Mesodermal cell (in vitro differentiated cells): ENCODE results near the gene MASTL.
A peak's percentile ranks its signal among the peaks of the same experiment; 100 is the strongest.
"Not testable (repeated sequence)": the region's sequence is repeated elsewhere in the genome, so short reads cannot be mapped to it uniquely, and the experiment has no call there.

Source experiments
- H3K27ac ChIP-seq: 2 replicates; pipeline ENCODE4 v1.7.0; 2013; ENCODE audit warnings: mild to moderate bottlenecking, low read depth, low read length, moderate library complexity; ENCODE audit not compliant: severe bottlenecking
- H3K36me3 ChIP-seq: 2 replicates; pipeline ENCODE4 v1.7.1; 2013; ENCODE audit warnings: mild to moderate bottlenecking, low read length, moderate library complexity; ENCODE audit not compliant: control insufficient read depth, insufficient read depth
- H3K4me1 ChIP-seq: one replicate; pipeline ENCODE4 v1.7.1; 2013; ENCODE audit warnings: mild to moderate bottlenecking, low read length; ENCODE audit not compliant: insufficient read depth, control insufficient read depth, poor library complexity, severe bottlenecking
- H3K4me3 ChIP-seq: 2 replicates; pipeline ENCODE4 v1.7.0; 2013; ENCODE audit warnings: low read length, control low read depth, mild to moderate bottlenecking; ENCODE audit not compliant: insufficient read depth, poor library complexity, severe bottlenecking; ENCODE audit errors: extremely low read depth
- H3K9me3 ChIP-seq: 2 replicates; pipeline ENCODE4 v1.7.1; 2013; ENCODE audit warnings: mild to moderate bottlenecking, low read length, moderate library complexity; ENCODE audit not compliant: control insufficient read depth
- WGBS, 2 experiments: methylation state at CpG; one replicate each; pipeline ENCODE4 v1.1.5; 2013; ENCODE audit warnings: missing lambda C conversion rate in 2 of 2; ENCODE audit not compliant: insufficient coverage in 2 of 2; 5-methylcytosine and 5-hydroxymethylcytosine counted together

MASTL gene

GRCh38 chr10:27156566-27156965, 1.4 kb downstream of the MASTL start:
- WGBS, 2 experiments, result 61 to 71% methylated on average over 3 to 12 of the region's 17 CpGs
- H3K27ac ChIP-seq, H3K9me3 ChIP-seq, H3K4me1 ChIP-seq: not testable (repeated sequence)
- H3K36me3 ChIP-seq, result peaks cover 47% of the 10 kb centered on the region
- peak overlapping the region; percentile 84 for H3K4me3 ChIP-seq

- no CpG with 5 or more reads among the region's 2 CpGs for WGBS, 2 experiments
- Histone ChIP-seq H3K27ac (no peak overlapping the region), H3K4me1 (peaks cover 5% of the 10 kb centered on the region), H3K4me3 (peak overlapping the region; percentile 84), H3K36me3 (peaks cover 53% of the 10 kb centered on the region), H3K9me3 (no peaks in the 10 kb centered on the region)
Observed at GRCh38 chr10:27157150-27157549, 2.0 kb downstream of the MASTL start.

GRCh38 chr10:27158421-27158820, 3.3 kb downstream of the MASTL start:
- Histone ChIP-seq H3K27ac (no peak overlapping the region), H3K4me1 (no peaks in the 10 kb centered on the region), H3K4me3 (no peak overlapping the region), H3K36me3 (peaks cover 56% of the 10 kb centered on the region), H3K9me3 (no peaks in the 10 kb centered on the region)

DNA sequence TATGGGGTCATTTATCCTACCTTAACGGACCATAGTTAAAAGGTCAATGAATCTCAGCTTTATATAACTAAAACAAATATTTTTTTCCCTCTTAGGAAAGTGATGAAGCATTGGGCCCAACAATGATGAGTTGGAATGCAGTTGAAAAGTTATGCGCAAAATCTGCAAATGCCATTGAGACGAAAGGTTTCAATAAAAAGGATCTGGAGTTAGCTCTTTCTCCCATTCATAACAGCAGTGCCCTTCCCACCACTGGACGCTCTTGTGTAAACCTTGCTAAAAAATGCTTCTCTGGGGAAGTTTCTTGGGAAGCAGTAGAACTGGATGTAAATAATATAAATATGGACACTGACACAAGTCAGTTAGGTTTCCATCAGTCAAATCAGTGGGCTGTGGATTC, 14.7 kb downstream of the MASTL start:
- H3K4me3 ChIP-seq, result no peak overlapping the region
- H3K4me1 ChIP-seq, result no peaks in the 10 kb centered on the region
- no peaks in the 10 kb centered on the region for H3K9me3 ChIP-seq
- 80% methylated on average over 2 of the region's 4 CpGs; no CpG with 5 or more reads in 1 of the 2 experiments for WGBS, 2 experiments
- H3K27ac ChIP-seq, result no peak overlapping the region
- peaks cover 90% of the 10 kb centered on the region for H3K36me3 ChIP-seq

GRCh38 chr10:27188259-27188658, 33.1 kb downstream of the MASTL start:
- Histone ChIP-seq H3K4me1 (peaks cover 2% of the 10 kb centered on the region), H3K9me3 (no peaks in the 10 kb centered on the region), H3K4me3 (no peak overlapping the region), H3K27ac (no peak overlapping the region), H3K36me3 (peaks cover 31% of the 10 kb centered on the region)
- WGBS, 2 experiments, result 92% methylated on average over 1 of the region's 1 CpG; no CpG with 5 or more reads in 1 of the 2 experiments

DNA sequence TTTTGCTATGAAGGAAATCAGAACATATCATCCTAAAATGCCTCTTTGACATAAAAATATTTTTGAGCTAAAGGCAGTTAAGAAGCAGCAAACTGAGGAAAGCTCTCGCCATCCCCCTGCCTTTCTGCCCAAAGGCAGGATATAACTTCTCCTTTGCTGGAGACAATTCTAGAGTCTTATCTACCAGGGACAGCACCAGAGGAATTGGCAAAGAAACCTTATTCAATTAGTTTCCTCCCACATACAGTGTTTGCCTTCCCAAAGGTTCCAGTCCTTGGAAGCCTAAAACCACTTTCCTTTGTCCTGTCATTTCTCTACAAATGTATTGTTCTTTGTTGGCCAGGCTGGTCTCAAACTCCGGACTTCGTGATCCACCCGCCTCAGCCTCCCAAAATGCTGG, 33.7 kb downstream of the MASTL start:
- peaks cover 2% of the 10 kb centered on the region for H3K4me1 ChIP-seq
- whole genome bisulfite sequencing, 2 experiments, result 88 to 100% methylated on average over 1 to 4 of the region's 4 CpGs
- H3K36me3 ChIP-seq, result peaks cover 24% of the 10 kb centered on the region
- no peak overlapping the region for H3K4me3 ChIP-seq
- no peak overlapping the region for H3K27ac ChIP-seq
- no peaks in the 10 kb centered on the region for H3K9me3 ChIP-seq

DNA sequence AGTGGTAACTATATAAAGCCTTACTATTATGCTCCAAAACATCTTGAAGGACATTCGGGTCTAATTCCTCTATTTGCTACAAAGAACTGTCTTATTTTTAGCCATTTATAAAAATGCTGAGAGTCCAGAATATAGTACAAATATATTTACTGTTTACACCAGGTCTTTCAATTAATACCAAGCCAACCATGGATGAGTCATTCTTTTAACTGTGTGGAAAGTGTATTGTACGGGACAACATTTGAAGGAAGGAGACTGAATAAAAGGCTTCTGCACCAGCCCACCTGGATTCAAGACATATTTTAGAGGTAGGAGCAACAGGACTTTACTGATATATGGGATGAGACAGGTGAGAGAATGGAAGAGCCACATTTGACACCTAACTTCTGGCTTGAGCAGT, 35.4 kb downstream of the MASTL start:
- Histone ChIP-seq H3K36me3 (peaks cover 12% of the 10 kb centered on the region), H3K4me1 (peaks cover 2% of the 10 kb centered on the region), H3K9me3 (no peaks in the 10 kb centered on the region), H3K27ac (no peak overlapping the region), H3K4me3 (no peak overlapping the region)
- WGBS, 2 experiments, result 100% methylated on average over 1 of the region's 2 CpGs; no CpG with 5 or more reads in 1 of the 2 experiments

- Histone ChIP-seq H3K4me3 (no peak overlapping the region), H3K4me1 (peaks cover 2% of the 10 kb centered on the region), H3K27ac (no peak overlapping the region), H3K9me3 (no peaks in the 10 kb centered on the region), H3K36me3 (peaks cover 1% of the 10 kb centered on the region)
- 81 to 100% methylated on average over 1 to 3 of the region's 3 CpGs for WGBS, 2 experiments
Observed at GRCh38 chr10:27192284-27192683, 37.1 kb downstream of the MASTL start.

- Histone ChIP-seq H3K4me3 (no peak overlapping the region), H3K4me1 (no peaks in the 10 kb centered on the region), H3K27ac (no peak overlapping the region), H3K36me3 (peaks cover 22% of the 10 kb centered on the region), H3K9me3 (no peaks in the 10 kb centered on the region)
- WGBS, 2 experiments, result no CpG with 5 or more reads among the region's 2 CpGs
Observed at GRCh38 chr10:27197980-27198620, 42.9 kb downstream of the MASTL start.

GRCh38 chr10:27203806-27204205, 48.7 kb downstream of the MASTL start:
- H3K9me3 ChIP-seq, result no peaks in the 10 kb centered on the region
- H3K4me1 ChIP-seq, result no peaks in the 10 kb centered on the region
- no peak overlapping the region for H3K4me3 ChIP-seq
- WGBS, 2 experiments, result 90 to 95% methylated on average over 2 to 3 of the region's 5 CpGs
- H3K36me3 ChIP-seq, result peaks cover 55% of the 10 kb centered on the region
- H3K27ac ChIP-seq, result no peak overlapping the region

GRCh38 chr10:27207350-27207749, 52.2 kb downstream of the MASTL start:
- Histone ChIP-seq H3K4me1 (no peaks in the 10 kb centered on the region), H3K36me3 (peaks cover 67% of the 10 kb centered on the region), H3K9me3 (no peaks in the 10 kb centered on the region), H3K27ac (no peak overlapping the region), H3K4me3 (no peak overlapping the region)
- WGBS, 2 experiments, result 100% methylated on average over 2 of the region's 2 CpGs; no CpG with 5 or more reads in 1 of the 2 experiments
